Endometrium (tissue), 2 donors: Measurements from ENCODE around the gene MYO1E.

Experiments used
- FAIRE-seq: peaks from 2 replicates; lab custom pipeline; 2012; peaks lifted over from hg19 to GRCh38; lab: Jason Lieb, UNC
- donor health status: control.
- donor health status: control.

The MYO1E gene

GRCh38 chr15:59190291-59190690 lies 182.4 kb downstream of the MYO1E start:
- FAIRE-seq = no peak

- no peak for FAIRE-seq
Observed at GRCh38 chr15:59189241-59189640, 183.4 kb downstream of the MYO1E start.

- no peak for FAIRE-seq
Observed at GRCh38 chr15:59186501-59186900, 186.2 kb downstream of the MYO1E start.

- no peak for FAIRE-seq
Observed at GRCh38 chr15:59185725-59186124, 186.9 kb downstream of the MYO1E start.

GRCh38 chr15:59180945-59181600 lies 191.6 kb downstream of the MYO1E start:
- FAIRE-seq = no peak

GRCh38 chr15:59179717-59180116 lies 193.0 kb downstream of the MYO1E start:
- no peak for FAIRE-seq

GRCh38 chr15:59178151-59178695 lies 194.4 kb downstream of the MYO1E start:
- FAIRE-seq = no peak

GRCh38 chr15:59177317-59177660 lies 195.4 kb downstream of the MYO1E start:
- FAIRE-seq = no peak

GRCh38 chr15:59176653-59177316 lies 195.9 kb downstream of the MYO1E start:
- no peak for FAIRE-seq

- no peak for FAIRE-seq
Observed at GRCh38 chr15:59174835-59175831, 197.5 kb downstream of the MYO1E start.

GRCh38 chr15:59174151-59174834 lies 198.4 kb downstream of the MYO1E start:
- no peak for FAIRE-seq

- FAIRE-seq = peak; percentile 8
Observed at GRCh38 chr15:59173194-59173593, 199.5 kb downstream of the MYO1E start.

- no peak for FAIRE-seq
Observed at GRCh38 chr15:59172289-59172901, 200.3 kb downstream of the MYO1E start.

- FAIRE-seq = no peak
Observed at GRCh38 chr15:59171067-59171397, 201.6 kb downstream of the MYO1E start.

- no peak for FAIRE-seq
Observed at GRCh38 chr15:59170295-59171066, 202.2 kb downstream of the MYO1E start.

- no peak for FAIRE-seq
Observed at GRCh38 chr15:59169251-59169708, 203.4 kb downstream of the MYO1E start.

GRCh38 chr15:59168536-59168935 lies 204.1 kb downstream of the MYO1E start:
- FAIRE-seq = no peak

- FAIRE-seq = no peak
Observed at GRCh38 chr15:59166601-59167265, 205.9 kb downstream of the MYO1E start.

- no peak for FAIRE-seq
Observed at GRCh38 chr15:59166166-59166565, 206.5 kb downstream of the MYO1E start.

GRCh38 chr15:59165726-59166125 lies 206.9 kb downstream of the MYO1E start:
- FAIRE-seq = no peak
